ENCODE measurements around the gene KRT32.
"Not testable (repeated sequence)": the region's sequence is repeated elsewhere in the genome, so short reads cannot be mapped to it uniquely, and the experiment has no call there.

The KRT32 gene

GRCh38 chr17:41463746-41464145 lies 3.4 kb downstream of the KRT32 start:
- DNase-seq, result no peak

- DNase-seq, result no peak
These were observed 4.5 kb downstream of the KRT32 start for GRCh38 chr17:41462705-41463104.

DNA sequence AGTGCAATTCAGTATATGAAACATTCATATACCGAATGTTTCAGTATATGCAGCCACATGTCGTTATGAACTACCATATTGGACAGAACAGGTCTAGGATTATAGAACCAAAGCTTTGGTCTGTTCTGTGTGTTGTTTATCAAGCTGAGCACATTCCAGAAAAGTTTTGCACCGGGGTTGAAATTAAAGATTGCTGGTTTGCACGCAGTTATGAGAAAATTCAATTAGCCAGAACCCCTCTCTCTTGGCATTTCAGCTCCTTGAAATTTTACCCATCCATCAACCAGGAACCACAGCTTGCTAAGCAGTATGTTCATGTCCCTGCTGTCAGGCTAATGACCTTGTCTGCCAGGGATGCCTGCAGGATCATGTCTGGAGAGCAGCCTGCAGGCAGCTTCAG lies 9.5 kb downstream of the KRT32 start:
- DNase-seq, result no peak

DNA sequence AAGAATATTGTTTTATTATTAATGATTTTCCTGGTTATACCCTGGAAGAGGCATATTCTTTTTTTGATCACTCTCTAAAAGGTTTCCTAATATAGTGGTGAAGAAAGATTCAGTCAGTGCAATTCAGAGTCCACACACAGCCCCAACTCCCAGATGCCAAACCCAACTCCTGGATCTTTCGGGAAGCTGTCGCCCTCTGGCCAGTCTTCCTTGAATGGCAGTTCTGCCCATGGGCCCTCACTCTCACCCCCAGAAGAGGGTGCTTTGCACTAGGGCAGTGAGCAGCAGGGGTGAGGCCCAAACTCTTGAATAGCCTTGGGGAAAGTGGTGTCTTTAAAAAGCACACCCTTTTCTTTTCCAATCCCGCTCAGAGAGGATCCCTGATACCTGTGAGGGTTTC lies 11.0 kb downstream of the KRT32 start:
- no peak for DNase-seq

DNA sequence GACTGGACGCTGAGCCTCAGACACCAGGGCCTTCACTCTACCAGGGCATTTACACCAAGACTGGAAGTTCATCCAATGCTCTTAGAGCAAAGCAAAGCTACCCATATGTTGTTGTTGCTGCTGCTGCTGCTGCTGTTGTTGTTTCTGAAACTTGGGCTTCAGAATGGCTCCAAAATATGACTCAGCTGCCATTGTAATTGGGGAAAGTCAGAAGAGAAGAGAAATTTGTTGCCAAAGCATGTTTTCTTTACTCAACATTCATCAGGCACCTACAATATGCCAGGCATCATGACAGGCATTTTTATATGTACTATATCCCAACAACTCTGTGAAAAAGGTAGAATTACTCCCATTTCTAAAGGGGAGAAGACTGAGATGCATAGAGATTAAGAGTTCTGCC lies 11.9 kb downstream of the KRT32 start:
- no peak for DNase-seq

DNA sequence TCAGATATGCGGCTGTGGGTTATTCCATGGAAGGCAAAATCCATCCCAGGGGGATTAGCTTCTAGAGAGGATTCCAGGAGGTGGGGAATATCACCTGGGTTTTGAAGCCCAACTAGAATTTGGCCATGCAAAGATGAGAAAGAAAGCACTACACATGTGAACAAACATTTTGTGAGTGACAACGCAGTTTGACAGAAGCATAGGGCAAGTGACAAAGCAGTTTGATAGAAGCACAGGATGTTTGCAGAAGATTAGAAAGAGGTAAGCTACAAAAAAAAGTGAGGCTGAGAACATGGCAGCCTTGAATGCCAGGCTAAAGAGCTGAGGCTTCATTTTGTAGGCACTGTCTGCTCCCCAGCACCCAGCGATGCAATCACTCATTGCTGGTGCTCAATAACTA lies 14.1 kb downstream of the KRT32 start:
- no peak for DNase-seq

DNA sequence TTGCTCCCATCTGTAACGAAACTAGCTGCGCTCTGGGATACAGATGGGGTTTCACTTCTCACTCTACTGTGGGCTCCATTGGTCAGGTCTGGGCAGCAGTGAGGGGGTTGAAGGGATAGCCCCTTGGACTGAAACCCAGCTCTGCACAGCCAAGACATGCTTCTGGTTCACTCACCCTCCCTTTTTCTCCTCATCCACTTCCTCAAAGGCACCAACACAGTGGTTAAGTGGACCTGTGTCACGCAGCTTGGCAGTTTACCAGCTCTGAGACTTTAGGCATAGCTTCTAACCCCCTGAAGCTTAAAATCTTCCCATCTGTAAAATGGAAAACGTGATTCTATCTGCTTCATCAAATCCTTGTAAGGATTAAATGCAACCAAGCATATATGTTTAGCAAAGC lies 14.9 kb downstream of the KRT32 start:
- no peak for DNase-seq

DNA sequence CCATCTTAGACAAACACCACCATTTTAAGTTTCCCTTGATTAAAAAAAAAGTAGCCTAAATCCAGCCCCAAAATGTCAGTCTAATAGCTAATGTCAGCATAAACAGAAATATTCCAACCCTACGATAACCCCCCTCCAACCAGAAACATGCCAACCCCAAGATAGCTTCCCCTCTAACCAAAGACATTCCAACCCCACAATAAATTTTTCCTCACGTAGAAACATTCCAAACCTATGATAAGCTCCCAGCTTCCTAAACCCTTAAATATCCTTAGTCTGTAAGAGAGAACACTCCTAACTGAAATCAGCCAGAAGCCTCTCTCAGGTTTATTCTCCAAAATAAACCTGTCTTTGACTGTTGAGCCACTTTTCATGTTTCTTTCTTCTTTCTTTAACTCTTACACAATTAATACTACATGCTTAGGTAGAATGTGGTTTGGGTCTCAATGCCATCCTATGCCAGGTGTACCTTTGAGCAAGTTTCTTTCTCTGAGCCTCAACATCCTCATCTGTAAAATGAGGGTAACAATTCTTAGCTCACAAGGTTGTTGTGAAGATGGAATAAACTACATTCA lies 15.9 kb downstream of the KRT32 start:
- no peak for DNase-seq

- no peak for DNase-seq
These were observed 18.2 kb downstream of the KRT32 start for GRCh38 chr17:41449008-41449407.

DNA sequence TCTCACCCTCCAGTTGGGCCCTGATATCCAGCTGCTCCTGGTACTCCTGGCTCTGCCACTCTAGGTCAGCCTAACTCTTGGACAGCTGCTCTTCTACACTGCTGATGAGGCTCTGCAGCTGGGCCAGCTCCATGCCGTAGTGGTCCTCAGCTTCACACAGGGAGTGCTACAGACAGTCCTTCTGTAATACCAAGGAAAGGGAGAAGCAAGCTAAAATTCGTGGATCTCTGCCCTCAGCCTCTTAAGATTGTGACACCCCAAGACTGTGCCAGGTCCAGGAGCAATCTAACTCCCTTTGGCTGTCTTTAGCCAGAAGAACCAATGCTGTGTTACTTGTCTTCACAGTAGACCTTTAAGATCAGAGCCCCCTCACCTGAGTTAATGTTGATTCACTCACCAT lies 18.7 kb downstream of the KRT32 start:
- no peak for DNase-seq

GRCh38 chr17:41446806-41447205 lies 20.4 kb downstream of the KRT32 start:
- no peak for DNase-seq

DNA sequence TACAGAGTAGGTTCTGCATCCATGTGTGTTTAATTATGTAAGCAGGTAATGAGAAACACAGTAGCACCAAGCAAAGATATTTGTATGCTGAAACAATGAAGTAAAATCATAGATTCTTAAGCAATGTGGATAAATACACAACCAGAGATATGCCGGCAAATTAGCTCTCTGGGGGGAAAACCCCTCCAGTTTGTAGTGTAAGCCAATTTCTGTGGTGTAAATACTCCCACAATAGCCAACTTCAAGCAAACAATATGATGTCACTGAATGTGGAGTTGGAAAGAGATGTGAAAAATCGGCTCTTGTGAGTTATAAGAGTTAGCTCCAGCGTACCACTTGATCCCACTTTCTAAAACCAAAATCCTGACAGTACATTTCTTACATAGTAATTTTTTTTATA lies 22.5 kb downstream of the KRT32 start:
- DNase-seq, result no peak

DNA sequence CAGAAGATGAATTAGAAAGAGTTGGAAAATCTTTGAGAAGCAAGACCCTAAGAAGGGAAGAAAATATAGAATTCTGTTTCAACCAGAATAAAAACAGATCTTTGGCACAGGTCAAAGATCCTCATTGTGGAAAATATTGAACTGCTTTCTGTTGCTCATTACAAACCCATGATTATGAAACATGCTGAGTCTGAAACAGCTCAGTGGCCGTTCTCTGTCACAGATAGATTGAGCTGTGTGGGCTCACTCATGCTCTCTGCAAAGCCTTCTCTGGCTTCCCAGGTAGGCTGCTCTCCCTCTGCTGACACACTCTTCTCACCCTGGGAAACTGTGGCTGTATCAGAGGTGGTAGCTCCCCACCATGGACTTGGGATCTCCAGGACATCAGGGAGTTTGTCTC lies 23.0 kb downstream of the KRT32 start:
- DNase-seq, result no peak

DNA sequence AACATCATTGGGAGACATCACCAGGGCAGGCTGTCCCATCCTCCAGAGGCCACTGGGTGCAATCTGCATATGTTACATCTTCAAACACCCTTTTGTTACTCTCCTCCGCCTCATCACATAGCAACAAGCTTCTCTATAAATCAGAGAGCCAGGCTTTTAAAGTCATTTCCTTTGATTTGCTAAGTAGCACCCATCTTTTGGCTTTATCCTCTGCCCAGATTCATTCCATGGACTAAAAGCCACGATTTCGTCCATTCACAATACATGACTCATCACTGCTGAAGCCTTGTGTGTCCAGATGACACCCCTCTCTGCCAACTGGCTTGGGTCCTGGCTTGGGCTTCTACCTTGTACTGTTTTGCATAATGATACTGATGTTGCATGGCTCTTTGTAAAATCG lies 24.4 kb downstream of the KRT32 start:
- DNase-seq, result no peak

- no peak for DNase-seq
These were observed 26.6 kb downstream of the KRT32 start, which contains the start of gene KRT38 for GRCh38 chr17:41440531-41441033. Gene KRT38 (minus strand): TSS chr17:41440983. CDS start chr17:41440921, 62 bp downstream.

DNA sequence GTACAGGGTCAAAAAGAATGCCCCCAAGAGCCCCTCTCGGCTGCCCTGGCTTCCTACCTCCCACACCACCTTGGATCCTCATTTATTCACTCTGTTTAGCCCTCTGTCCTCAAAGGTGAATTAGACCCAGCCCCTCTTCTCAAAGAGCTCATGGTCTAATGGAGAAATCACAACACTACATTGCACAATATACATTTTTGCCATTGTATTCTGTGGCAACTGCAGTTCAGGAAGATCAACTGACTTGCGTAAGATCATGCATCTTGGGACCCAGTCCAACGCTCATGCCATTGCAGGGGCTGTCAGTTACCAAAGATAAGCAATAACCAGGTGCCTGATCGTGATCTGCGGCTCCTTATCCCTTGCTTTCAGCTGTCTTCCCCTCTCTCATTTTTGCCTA lies 27.8 kb downstream of the KRT32 start:
- DNase-seq, result no peak

DNA sequence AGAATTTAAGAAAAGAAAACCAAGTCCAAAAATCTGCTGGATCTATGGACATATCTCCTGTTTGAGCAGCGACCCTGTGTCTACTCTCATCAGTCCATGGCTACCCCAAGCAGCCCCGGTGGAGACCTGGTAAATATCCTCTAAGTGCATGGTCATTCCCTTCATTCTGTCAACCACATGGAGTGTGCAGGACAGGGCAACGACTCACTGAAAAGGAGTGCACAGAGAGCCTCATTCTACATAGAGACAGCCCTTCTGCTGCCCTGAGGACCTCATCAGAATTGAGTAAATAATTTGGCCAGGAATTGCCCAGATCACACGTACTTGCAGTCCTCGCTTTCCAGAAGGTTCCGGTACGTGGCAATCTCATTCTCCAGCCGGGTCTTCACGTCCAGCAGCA lies 29.4 kb downstream of the KRT32 start:
- no peak for DNase-seq

GRCh38 chr17:41437254-41437653 lies 29.9 kb downstream of the KRT32 start:
- DNase-seq, result no peak

GRCh38 chr17:41434415-41434814 lies 32.8 kb downstream of the KRT32 start:
- no peak for DNase-seq

DNA sequence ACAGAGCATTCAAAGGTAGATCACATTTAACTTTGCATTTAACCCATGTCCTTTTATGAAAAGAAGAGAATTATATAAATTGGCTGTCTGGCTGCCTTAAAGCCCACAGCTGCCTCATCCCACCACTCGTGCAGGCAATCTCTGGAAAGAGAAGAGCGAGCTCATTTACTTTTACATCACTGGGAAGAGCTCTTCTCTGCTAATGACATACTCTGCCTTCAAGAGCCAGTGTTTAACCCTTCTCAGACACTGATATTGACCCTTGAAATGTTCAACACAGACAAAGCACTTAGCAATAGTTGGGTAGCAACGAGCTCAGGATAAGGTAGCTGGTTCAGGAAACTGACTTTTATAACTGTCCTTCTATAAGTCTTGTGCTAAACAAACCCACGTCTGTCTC lies 33.2 kb downstream of the KRT32 start:
- DNase-seq, result peak; percentile 46

GRCh38 chr17:41433586-41433985 lies 33.6 kb downstream of the KRT32 start:
- DNase-seq, result no peak

DNA sequence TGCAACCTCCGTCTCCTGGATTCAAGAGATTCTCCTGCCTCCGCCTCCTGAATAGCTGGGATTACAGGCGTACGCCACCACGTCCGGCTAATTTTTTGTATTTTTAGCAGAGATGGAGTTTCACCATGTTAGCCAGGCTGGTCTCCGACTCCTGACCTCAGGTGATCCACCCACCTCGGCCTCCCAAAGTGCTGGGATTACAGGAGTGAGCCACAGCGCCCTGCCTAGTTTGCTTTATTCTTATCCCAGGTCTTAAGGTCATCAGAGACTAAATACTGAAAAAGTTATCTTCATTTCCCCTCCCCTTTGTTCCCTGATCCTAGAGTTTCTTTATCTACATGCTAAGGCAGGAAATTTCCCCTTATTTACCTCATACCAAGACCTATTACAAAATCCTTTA lies 36.8 kb downstream of the KRT32 start:
- DNase-seq, result not testable (repeated sequence)

DNA sequence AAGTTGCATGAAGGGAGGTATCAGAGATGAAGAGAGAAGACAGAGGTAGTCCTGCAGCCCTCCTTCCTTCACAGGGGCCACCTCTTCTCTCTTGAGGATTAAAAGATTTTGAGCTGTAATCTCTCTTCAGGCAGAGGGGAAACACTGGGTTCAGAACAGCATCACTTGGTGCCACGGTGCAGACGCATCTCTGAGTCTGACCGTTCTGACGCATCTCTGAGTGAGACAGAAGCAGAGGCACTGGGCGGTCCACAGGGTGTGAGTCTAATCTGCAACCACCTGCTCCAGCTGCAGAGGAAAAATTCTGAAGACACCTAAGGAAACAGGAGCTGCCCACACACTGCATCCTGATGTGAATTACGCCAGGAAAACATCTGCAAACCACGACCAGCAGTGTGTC lies 37.5 kb downstream of the KRT32 start:
- DNase-seq, result no peak

GRCh38 chr17:41428591-41429291 lies 38.4 kb downstream of the KRT32 start:
- DNase-seq, result no peak

DNA sequence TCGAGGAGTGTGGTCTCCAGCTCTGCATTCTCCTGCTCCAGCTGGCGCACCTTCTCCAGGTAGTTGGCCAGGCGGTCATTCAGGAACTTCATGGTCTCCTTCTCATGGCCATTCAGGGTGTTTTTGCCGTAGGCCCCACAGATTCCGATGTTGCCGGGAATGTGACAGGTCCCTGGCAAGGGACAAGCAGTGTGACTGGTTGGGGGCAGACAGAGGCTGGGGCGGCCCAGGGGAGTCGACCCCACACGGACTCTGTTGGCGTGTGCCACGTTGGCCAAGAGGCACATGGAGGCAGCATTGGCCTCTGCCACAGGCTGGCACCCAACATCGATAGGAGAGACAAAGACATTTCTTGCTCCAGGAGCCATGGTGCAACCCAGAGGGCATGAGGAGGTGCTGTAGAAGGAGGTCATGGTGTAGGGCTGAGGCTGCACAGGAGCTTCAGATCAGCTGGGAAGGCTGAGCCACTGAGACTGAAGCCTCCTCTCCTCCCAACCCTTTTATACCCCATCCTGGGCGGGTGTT lies 43.0 kb downstream of the KRT32 start, which contains the start of gene KRT37:
KRT37 (minus strand) TSS at position 475 of the 525 bp plus-strand sequence; CDS start at position 413, 62 bp downstream.
- no peak for DNase-seq
